ENCODE data around the gene PUSL1.

PUSL1 gene

DNA sequence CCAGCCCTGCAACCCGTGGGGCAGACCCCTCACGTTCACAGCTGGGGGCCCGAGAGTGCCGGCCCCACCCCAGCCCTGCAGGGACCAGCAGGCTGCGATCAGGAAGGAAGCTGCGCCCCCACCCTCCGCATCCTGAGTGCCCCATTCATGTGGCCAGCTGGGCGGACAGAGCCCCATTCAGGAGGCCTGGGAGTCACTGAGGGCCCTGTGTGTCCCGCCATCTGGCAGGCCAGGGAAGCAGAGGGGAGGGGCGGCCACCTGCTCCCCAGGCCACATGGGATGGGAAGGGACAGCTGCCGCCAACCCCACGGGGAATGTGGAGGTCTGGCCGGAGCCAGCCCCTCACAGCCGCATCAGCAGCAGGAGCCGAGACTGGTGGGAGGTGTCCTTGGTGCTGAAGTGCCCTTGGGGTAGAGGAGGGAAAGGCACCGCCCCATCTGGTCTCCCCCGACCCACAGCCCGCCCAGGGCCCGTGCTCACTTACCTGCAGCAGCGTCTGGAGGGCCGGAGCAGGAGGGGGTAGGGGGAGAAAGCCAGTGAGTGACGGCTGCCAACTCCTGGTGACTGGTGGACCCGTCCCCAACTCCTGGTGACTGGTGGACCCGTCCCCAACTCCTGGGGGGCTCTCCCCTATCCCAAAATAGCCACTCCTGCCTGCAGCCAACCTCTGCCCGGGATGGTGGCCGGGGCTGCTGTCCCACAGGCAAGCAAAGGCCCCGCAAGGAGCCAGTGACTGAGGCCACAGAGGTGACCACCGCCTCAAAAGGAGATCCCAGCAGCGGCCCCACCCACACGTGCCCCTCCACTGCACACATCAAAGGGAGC is 9.3 kb upstream of the PUSL1 start:
- H3K27ac ChIP-seq: no peak overlapping the region
- TF ChIP-seq, protein P1, sequence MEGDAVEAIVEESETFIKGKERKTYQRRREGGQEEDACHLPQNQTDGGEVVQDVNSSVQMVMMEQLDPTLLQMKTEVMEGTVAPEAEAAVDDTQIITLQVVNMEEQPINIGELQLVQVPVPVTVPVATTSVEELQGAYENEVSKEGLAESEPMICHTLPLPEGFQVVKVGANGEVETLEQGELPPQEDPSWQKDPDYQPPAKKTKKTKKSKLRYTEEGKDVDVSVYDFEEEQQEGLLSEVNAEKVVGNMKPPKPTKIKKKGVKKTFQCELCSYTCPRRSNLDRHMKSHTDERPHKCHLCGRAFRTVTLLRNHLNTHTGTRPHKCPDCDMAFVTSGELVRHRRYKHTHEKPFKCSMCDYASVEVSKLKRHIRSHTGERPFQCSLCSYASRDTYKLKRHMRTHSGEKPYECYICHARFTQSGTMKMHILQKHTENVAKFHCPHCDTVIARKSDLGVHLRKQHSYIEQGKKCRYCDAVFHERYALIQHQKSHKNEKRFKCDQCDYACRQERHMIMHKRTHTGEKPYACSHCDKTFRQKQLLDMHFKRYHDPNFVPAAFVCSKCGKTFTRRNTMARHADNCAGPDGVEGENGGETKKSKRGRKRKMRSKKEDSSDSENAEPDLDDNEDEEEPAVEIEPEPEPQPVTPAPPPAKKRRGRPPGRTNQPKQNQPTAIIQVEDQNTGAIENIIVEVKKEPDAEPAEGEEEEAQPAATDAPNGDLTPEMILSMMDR (IDR thresholded peaks at IDR 0.05): no peak
- H3K4me1 ChIP-seq: peaks cover 0 to 5% (median 2%) of the 10 kb centered on the region in 4 donors
- H3K4me3 ChIP-seq: no peak overlapping the region
- H3K36me3 ChIP-seq: peaks cover 3 to 59% (median 28%) of the 10 kb centered on the region in 3 donors
- no peaks in the 10 kb centered on the region for H3K27me3 ChIP-seq
- no peak for DNase-seq
- H3K9me3 ChIP-seq: no peaks in the 10 kb centered on the region
- intact Hi-C loops (cut with DNase I; ENCODE audit: low total_unique reads): no loop called here

DNA sequence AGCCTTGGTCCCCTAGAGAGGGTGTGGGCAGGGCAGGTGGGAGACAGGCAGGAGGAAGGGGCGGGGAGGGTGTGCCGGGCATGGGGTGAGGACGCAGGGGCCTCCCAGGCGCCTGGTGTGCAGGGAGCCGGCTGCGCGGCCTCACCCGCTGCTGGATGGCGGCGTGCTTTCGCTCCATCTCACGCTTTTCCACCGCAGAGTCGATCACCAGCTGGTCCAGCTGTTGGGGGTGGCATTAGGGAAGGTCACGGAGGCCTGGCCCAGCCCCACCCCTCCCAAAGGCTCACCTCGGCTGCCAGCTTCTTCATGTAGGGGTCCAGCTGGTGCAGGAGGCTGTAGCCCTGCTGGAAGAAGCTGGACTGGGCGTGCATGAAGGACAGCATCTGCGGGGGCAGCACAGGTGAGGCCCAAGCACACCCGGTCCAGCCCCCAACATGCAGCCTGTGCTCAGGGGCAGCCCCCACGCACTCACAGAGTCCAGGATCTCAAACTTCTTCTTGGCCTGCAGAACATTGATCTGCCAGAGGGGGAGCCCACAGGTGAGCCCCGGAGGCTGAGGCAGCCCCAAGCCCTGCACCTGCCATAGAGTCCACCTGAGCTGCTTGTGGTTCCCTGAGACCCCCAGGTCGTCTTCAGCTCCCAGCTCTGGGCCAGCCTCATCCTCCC is 8.6 kb upstream of the PUSL1 start:
- H3K27ac ChIP-seq: no peak overlapping the region
- TF ChIP-seq, protein P1 (IDR thresholded peaks at IDR 0.05): no peak
- peaks cover 0 to 13% (median 10%) of the 10 kb centered on the region in 4 donors for H3K4me1 ChIP-seq
- no peaks in the 10 kb centered on the region for H3K27me3 ChIP-seq
- no peaks in the 10 kb centered on the region for H3K9me3 ChIP-seq
- DNase-seq: no peak
- no peak overlapping the region for H3K4me3 ChIP-seq
- peaks cover 3 to 51% (median 22%) of the 10 kb centered on the region in 3 donors for H3K36me3 ChIP-seq
- intact Hi-C loops (cut with DNase I; ENCODE audit: low total_unique reads): no loop called here

GRCh38 chr1:1300352-1300739 is 8.1 kb upstream of the PUSL1 start:
- no peak for DNase-seq
- Histone ChIP-seq H3K4me1 (peaks cover 0 to 18% (median 15%) of the 10 kb centered on the region in 4 donors), H3K27me3 (no peaks in the 10 kb centered on the region), H3K36me3 (peaks cover 3 to 46% (median 18%) of the 10 kb centered on the region in 3 donors), H3K27ac (no peak overlapping the region), H3K9me3 (no peaks in the 10 kb centered on the region), H3K4me3 (no peak overlapping the region)
- intact Hi-C loops (cut with DNase I; ENCODE audit: low total_unique reads): no loop called here
- TF ChIP-seq, protein P1 (IDR thresholded peaks at IDR 0.05): no peak

DNA sequence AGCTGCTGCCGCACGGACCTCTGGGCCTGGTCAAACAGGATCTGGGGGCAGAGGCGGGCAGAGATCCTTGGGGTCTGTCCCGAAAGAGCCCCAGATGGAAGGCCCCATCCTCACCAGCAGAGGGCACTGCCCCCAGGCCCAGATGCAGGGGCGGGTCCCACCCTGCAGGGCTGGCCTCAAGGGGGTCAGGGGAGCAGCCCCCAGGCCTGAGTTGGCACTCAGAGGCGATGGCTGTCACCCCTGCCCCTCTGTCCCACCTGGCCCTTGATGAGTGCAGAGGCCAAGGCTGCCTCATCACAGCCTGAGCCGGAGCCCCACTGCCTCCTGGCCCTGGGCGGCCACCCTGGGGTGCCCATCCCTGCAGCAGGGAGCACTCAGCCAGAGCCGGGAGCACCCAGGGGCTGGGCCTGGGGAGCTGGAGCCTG is 6.4 kb upstream of the PUSL1 start:
- H3K36me3 ChIP-seq: peaks cover 3 to 29% (median 5%) of the 10 kb centered on the region in 3 donors
- no peaks in the 10 kb centered on the region for H3K9me3 ChIP-seq
- H3K27me3 ChIP-seq: no peaks in the 10 kb centered on the region
- DNase-seq: no peak
- TF ChIP-seq, protein P1 (IDR thresholded peaks at IDR 0.05): no peak
- H3K4me1 ChIP-seq: peaks cover 0 to 35% (median 32%) of the 10 kb centered on the region in 4 donors
- no peak overlapping the region for H3K27ac ChIP-seq
- intact Hi-C loops (cut with DNase I; ENCODE audit: low total_unique reads): no loop called here
- no peak overlapping the region for H3K4me3 ChIP-seq

- Histone ChIP-seq H3K36me3 (peaks cover 0 to 23% (median 0%) of the 10 kb centered on the region in 3 donors), H3K27me3 (no peaks in the 10 kb centered on the region), H3K27ac (no peak overlapping the region), H3K4me1 (peaks cover 0 to 39% (median 35%) of the 10 kb centered on the region in 4 donors), H3K4me3 (no peak overlapping the region), H3K9me3 (no peaks in the 10 kb centered on the region)
- DNase-seq: no peak
- intact Hi-C loops (cut with DNase I; ENCODE audit: low total_unique reads): no loop called here
- TF ChIP-seq, protein P1 (IDR thresholded peaks at IDR 0.05): no peak
Measured at GRCh38 chr1:1302951-1303509, 5.4 kb upstream of the PUSL1 start.

Measured in tibial artery (tissue), 4 donors.